ENCODE measurements around the gene MOB4. TPM values are rescaled to one million over a fixed set of nuclear protein-coding genes. Genes with fewer than 3 reads are reported as not detected.
"Not testable (repeated sequence)": the region's sequence is repeated elsewhere in the genome, so short reads cannot be mapped to it uniquely, and the experiment has no call there.

MOB4 gene
- total RNA-seq, 1 donor from 2014 or later: 49.1 TPM

DNA sequence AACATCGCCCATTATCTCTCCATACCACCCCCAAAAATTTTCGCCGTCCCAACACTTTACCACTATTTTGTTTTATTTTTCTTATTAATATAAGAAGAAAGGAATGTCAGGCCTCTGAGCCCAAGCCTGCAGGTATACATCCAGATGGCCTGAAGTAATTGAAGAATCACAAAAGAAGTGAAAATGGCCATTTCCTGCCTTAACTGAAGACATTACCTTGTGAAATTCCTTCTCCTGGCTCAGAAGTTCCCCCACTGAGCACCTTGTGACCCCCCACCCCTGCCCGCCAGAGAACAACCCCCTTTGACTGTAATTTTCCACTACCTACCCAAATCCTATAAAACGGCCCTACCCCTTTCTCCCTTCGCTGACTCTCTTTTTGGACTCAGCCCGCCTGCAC, 71.4 kb downstream of the MOB4 start:
- not testable (repeated sequence) for DNase-seq (ENCODE audit: low spot score)

DNA sequence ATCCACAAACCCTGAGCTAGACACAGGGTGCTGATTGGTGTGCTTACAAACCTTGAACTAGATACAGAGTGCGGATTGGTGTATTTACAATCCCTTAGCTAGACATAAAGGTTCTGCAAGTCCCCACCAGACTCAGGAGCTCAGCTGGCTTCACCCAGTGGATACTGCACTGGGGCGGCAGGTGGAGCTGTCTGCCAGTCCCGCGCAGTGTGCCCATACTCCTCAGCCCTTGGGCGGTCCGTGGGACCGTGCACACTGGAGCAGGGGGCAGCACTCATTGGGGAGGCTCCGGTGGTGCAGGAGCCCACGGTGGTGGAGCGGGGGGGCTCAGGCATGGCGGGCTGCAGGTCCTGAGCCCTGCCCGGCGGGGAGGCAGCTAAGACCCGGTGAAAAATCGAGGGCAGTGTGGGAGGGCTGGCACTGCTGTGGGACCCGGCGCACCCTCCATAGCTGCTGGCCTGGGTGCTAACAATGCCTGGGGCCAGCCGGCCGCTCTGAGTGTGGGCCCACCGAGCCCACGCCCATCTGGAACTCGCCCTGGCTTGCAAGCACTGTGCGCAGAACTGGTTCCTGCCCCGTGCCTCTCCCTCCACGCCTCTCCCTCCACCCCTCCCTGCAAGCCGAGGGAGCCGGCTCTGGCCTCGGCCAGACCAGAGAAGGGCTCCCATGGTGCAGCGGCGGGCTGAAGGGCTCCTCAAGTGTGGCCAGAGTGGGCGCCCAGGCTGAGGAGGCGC, 75.6 kb downstream of the MOB4 start:
- no peak for DNase-seq (ENCODE audit: low spot score)

DNA sequence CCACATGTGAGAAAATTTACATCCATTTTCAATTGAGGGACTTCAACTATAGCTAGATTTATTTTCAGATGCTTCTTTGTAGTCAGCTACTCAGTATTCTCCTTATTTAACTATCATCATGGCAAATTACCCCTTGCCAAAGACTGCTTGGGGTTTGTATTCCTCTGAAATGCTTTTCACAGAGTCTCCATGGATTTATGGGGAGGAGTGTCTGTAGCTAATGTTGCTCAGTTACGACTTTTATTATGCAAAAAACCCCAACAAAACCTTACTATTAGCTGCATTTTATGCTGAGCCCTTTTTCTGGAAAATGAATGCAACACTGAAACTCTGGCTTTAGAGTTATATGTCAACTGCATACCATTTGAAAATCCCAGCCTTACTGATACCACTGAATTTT, 80.9 kb downstream of the MOB4 start:
- peak; percentile 92 for DNase-seq (ENCODE audit: low spot score)

DNA sequence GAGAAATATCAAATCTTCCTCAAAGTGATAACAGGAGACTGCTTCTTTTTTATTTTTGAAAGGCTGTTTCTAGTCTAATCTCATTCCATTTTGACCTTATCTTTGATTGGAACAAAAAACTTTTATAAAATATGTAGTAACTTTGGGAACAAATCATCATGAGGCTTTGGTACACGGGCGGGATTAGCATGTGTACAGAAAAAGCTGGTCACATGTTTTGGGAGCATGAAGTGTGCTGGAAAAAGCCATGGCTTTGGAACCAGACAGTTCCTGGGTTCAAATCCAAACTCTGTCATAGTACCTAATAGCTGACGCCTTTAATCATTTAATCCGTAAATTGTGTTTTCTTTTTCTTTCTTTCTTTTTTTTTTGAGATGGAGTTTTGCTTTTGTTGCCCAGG, 81.3 kb downstream of the MOB4 start:
- no peak for DNase-seq (ENCODE audit: low spot score)

DNA sequence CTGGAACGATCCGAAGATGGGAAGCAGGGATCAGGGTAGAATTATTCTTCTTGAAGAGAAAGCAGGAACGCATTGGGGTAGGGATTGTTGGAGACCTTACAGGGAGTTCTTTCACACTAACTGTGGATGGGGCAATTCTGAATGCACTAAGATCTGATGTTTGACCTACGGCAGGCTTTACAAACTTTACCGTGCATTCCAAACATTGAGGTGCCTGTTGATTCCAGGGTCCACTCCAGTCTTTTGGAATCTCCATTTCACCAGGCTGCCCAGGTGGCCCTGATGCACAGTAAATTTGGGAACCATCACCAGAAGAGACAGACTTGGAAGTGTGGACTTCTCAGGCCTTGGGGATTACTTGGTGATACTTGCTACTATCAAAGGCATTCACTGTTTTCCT, 82.6 kb downstream of the MOB4 start:
- DNase-seq (ENCODE audit: low spot score): no peak

DNA sequence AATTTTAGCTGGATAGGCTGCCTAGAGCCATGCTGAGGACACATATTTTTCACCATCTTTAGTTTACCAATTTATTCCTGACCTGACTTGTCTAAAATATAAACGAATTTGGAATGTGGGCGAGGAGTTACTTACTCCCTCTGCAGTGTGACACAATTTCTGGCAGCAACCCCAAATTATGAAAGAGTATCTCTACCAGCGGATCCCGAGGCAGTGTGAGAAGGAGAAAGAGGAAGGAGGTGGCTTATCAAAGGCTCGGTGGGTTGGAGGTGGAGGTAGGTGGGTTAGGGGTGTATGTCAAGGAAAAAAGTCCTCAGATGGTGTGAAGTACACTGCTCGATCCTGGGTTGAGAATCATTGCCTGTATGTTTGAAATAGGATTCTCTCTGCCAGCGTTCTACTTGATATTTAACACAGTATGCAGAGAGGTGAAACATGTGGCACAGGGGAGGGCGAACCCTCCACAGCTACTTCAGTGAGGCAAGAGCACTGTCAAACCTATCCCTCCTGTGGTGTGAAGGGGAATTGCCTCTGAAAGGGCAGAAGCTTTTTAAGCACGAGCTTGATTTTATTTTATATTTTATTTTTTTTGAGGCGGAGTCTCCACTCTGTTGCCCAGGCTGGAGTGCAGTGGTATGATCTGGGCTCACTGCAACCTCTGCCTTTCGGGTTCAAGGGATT, 83.6 kb downstream of the MOB4 start:
- peak; percentile 28 for DNase-seq (ENCODE audit: low spot score)

DNA sequence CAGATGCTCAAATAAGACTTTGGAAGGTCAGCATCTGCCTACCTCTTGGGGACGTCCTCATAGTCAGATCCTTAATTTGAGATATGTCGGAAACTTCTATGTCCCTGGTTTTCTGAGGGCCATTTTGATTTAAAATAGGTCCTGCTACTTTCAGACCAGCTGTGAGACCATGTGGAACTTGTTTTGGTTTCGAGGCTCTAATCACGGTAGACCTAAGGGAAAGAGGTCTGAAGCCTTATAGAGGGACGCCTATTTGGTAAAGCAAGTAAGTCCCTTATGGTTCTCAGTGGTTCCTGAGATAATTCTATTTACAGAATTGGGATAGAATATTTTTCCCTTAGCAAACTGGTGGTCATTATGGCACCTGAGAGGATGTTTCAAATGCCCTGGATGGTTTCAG, 84.4 kb downstream of the MOB4 start:
- no peak for DNase-seq (ENCODE audit: low spot score)

DNA sequence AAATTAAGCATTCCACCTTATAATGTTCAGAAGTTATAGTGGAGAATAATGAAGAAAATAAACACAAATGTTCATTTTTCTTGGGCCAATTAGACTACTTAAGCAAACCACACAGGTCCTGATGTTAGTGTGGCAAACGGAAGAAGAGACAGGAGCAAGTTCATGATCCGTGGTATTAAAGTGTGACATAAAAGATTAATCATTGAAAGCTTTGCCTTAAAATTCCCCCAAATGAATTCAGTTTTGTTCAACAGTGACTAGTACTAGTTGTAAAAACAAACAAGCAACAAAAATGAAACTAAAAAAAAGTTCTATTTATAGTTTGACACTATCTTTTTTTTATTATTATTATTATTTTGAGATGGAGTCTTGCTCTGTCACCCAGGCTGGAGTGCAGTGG, 85.9 kb downstream of the MOB4 start:
- no peak for DNase-seq (ENCODE audit: low spot score)

Other genes with a start within 250 kb of the MOB4 start
- gene ANKRD44, start 205.3 kb upstream of the MOB4 start, total RNA-seq (ENCODE audit: insufficient read depth, low replicate concordance): 59.9 TPM
- 306 TPM for gene SF3B1, start 81.0 kb upstream of the MOB4 start, total RNA-seq (ENCODE audit: insufficient read depth, low replicate concordance)
- 41.7 TPM for gene COQ10B, start 62.5 kb upstream of the MOB4 start, total RNA-seq (ENCODE audit: insufficient read depth, low replicate concordance)
- gene HSPD1, start 16.2 kb upstream of the MOB4 start, total RNA-seq (ENCODE audit: insufficient read depth, low replicate concordance): 174 TPM
- gene HSPE1, start 15.7 kb upstream of the MOB4 start, total RNA-seq (ENCODE audit: insufficient read depth, low replicate concordance): 78.2 TPM
- 18.1 TPM for gene RFTN2, start 159.5 kb downstream of the MOB4 start, total RNA-seq (ENCODE audit: insufficient read depth, low replicate concordance)
- gene MARS2, start 189.3 kb downstream of the MOB4 start, total RNA-seq (ENCODE audit: insufficient read depth, low replicate concordance): 8.7 TPM